Activated T-cell treated with anti-CD3 and anti-CD28 coated beads, Interleukin-2, amount 50 U/mL, for 72 hours (primary cell): Measurements from ENCODE around the gene PID1. TPM values are rescaled to one million over a fixed set of nuclear protein-coding genes. Genes with fewer than 3 reads are reported as not detected.
"Not testable (repeated sequence)": the region's sequence is repeated elsewhere in the genome, so short reads cannot be mapped to it uniquely, and the experiment has no call there.

Source experiments
- ATAC-seq, 2 donors: fragments of 150-1000 bp; cut with Tn5 transposase; replicated peaks in 1 of 2; 2 replicates each; pipeline ENCODE4 v1.10.0; 2021; ENCODE audit warnings: moderate library complexity in 2 of 2, mild to moderate bottlenecking in 1 of 2
- DNase-seq, 2 donors: peaks; one replicate each; pipeline ENCODE4 v3.0.0; 2021 to 2022; ENCODE audit warnings: mixed read lengths in 1 of 2
- H3K27ac Mint-ChIP-seq: one replicate; pipeline ENCODE4 v1.8.0; 2022; ENCODE audit warnings: mild to moderate bottlenecking, moderate library complexity, mixed read lengths
- H3K27me3 Mint-ChIP-seq: one replicate; pipeline ENCODE4 v1.8.0; 2022; ENCODE audit warnings: low read depth, mixed read lengths
- H3K36me3 Mint-ChIP-seq, 2 donors: one replicate each; pipeline ENCODE4 v1.8.0; 2022; ENCODE audit warnings: mixed read lengths in 2 of 2, mild to moderate bottlenecking in 1 of 2; ENCODE audit not compliant: insufficient read depth in 2 of 2
- H3K4me1 Mint-ChIP-seq: one replicate; pipeline ENCODE4 v1.8.0; 2022; ENCODE audit warnings: low read depth, mixed read lengths
- H3K4me3 Mint-ChIP-seq, 2 donors: one replicate each; pipeline ENCODE4 v1.8.0; 2022; ENCODE audit warnings: mild to moderate bottlenecking in 2 of 2, mixed read lengths in 2 of 2, moderate library complexity in 2 of 2
- H3K9me3 Mint-ChIP-seq, 2 donors: one replicate each; pipeline ENCODE4 v1.8.0; 2022; ENCODE audit warnings: mixed read lengths in 2 of 2
- total RNA-seq, 2 donors: library from RNA; stranded (reverse); gene quantifications; one replicate each; pipeline ENCODE4 v1.2.3, GENCODE V29; 2022

PID1 gene
- total RNA-seq, 2 donors from 2014 or later, result not detected

DNA sequence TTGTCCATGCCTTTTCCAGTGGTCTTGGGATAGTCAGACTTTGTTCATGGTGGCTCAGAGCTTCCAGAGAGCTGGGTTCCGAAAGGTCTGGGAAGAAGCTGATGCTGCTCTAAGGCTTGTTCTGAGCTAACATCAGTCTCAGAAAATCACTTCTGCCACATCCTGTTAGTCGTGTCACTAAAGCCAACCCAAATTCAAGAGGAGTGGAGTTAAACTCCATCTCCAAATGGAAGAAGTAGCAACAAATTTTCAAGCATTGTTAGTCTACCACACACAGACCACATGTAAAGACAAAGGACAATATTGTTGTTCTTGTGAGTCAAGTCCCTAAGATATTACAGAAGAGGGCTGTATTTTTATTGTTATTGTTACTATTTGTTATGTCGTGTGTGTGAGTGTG lies 77.8 kb downstream of the PID1 start:
- no peaks in the 10 kb centered on the region for H3K36me3 Mint-ChIP-seq
- no peaks in the 10 kb centered on the region for H3K4me1 Mint-ChIP-seq
- H3K9me3 Mint-ChIP-seq, result peaks cover 0 to under 1% of the 10 kb centered on the region in 2 donors
- ATAC-seq (no peak), DNase-seq (no peak)
- no peaks in the 10 kb centered on the region for H3K27me3 Mint-ChIP-seq
- no peak overlapping the region for H3K27ac Mint-ChIP-seq
- H3K4me3 Mint-ChIP-seq, result no peak overlapping the region

- Mint-ChIP-seq H3K4me3 (no peak overlapping the region), H3K27me3 (no peaks in the 10 kb centered on the region), H3K4me1 (no peaks in the 10 kb centered on the region), H3K27ac (no peak overlapping the region), H3K36me3 (peaks cover 3 to 8% of the 10 kb centered on the region in 2 donors), H3K9me3 (peaks cover 5 to 7% of the 10 kb centered on the region in 2 donors)
- ATAC-seq, result no peak
- DNase-seq, result no peak
Measured at GRCh38 chr2:229191413-229191812, 79.7 kb downstream of the PID1 start.

GRCh38 chr2:229187123-229187522 lies 84.0 kb downstream of the PID1 start:
- ATAC-seq, result not testable (repeated sequence)

DNA sequence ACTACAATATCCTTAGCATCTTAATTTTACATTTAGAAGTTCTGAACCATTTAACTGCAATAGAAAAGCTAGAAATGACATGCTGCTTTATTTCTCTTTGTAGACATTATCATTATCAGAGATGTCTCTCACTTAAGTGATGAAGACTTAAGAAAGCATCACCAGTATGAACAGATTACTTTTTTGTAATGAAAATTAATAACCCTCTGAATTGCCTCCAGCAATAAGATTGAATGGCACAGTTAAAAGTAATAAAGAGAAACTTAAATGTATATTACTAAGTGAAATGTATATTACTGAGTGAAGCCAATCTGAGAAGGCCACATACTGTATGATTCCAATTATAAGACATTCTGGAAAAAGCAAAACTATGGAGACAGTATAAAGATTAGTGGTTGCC lies 89.4 kb downstream of the PID1 start:
- Mint-ChIP-seq H3K4me1 (no peaks in the 10 kb centered on the region), H3K27ac (no peak overlapping the region), H3K36me3 (no peaks in the 10 kb centered on the region), H3K27me3 (no peaks in the 10 kb centered on the region), H3K9me3 (peaks cover 3 to 4% of the 10 kb centered on the region in 2 donors), H3K4me3 (no peak overlapping the region)
- DNase-seq (no peak), ATAC-seq (no peak)

More at GRCh38 chr2:229187123-229187522, 84.0 kb downstream of the PID1 start:
- H3K4me1 Mint-ChIP-seq, DNase-seq, H3K27me3 Mint-ChIP-seq, H3K9me3 Mint-ChIP-seq, H3K36me3 Mint-ChIP-seq, H3K27ac Mint-ChIP-seq, H3K4me3 Mint-ChIP-seq: not testable (repeated sequence)

- H3K27me3 Mint-ChIP-seq, result no peaks in the 10 kb centered on the region
- H3K27ac Mint-ChIP-seq, result no peak overlapping the region
- no peaks in the 10 kb centered on the region for H3K4me1 Mint-ChIP-seq
- DNase-seq, result no peak
- ATAC-seq, result no peak
- peaks cover 3 to 7% of the 10 kb centered on the region in 2 donors for H3K9me3 Mint-ChIP-seq
- H3K4me3 Mint-ChIP-seq, result no peak overlapping the region
- H3K36me3 Mint-ChIP-seq, result no peaks in the 10 kb centered on the region
Measured at GRCh38 chr2:229180658-229181057, 90.4 kb downstream of the PID1 start.

DNA sequence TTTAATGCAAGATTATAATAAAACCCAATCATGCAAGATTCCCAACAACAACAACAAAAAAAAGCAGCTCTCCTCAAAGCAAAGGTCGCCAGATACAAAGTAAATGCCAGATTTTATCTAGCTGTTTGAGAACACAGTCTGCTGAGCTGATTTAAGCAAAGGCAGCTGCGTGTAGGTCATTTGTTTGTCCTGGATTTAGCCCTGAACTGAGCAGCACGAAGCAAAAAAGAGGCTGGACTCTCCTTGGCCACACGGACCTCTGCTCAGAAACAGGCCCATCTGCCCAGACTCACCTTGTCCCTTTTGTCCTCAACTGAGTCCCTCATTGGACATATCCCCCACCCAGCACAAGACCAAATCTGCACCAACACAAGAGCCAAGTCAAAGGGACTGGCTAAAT lies 91.5 kb downstream of the PID1 start:
- H3K27me3 Mint-ChIP-seq, result no peaks in the 10 kb centered on the region
- peaks cover 3 to 7% of the 10 kb centered on the region in 2 donors for H3K9me3 Mint-ChIP-seq
- H3K4me3 Mint-ChIP-seq, result no peak overlapping the region
- ATAC-seq (no peak), DNase-seq (no peak)
- H3K36me3 Mint-ChIP-seq, result no peaks in the 10 kb centered on the region
- no peaks in the 10 kb centered on the region for H3K4me1 Mint-ChIP-seq
- H3K27ac Mint-ChIP-seq, result no peak overlapping the region

GRCh38 chr2:229178706-229179105 lies 92.4 kb downstream of the PID1 start:
- no peaks in the 10 kb centered on the region for H3K36me3 Mint-ChIP-seq
- H3K27ac Mint-ChIP-seq, result no peak overlapping the region
- no peaks in the 10 kb centered on the region for H3K27me3 Mint-ChIP-seq
- no peak for DNase-seq
- H3K4me1 Mint-ChIP-seq, result no peaks in the 10 kb centered on the region
- ATAC-seq, result no peak
- peaks cover 5 to 9% of the 10 kb centered on the region in 2 donors for H3K9me3 Mint-ChIP-seq
- H3K4me3 Mint-ChIP-seq, result no peak overlapping the region

GRCh38 chr2:229178117-229178516 lies 93.0 kb downstream of the PID1 start:
- H3K4me3 Mint-ChIP-seq, result no peak overlapping the region
- no peak overlapping the region for H3K27ac Mint-ChIP-seq
- no peak for ATAC-seq
- no peaks in the 10 kb centered on the region for H3K27me3 Mint-ChIP-seq
- DNase-seq, result no peak
- H3K36me3 Mint-ChIP-seq, result no peaks in the 10 kb centered on the region
- peaks cover 5 to 9% of the 10 kb centered on the region in 2 donors for H3K9me3 Mint-ChIP-seq
- H3K4me1 Mint-ChIP-seq, result no peaks in the 10 kb centered on the region

DNA sequence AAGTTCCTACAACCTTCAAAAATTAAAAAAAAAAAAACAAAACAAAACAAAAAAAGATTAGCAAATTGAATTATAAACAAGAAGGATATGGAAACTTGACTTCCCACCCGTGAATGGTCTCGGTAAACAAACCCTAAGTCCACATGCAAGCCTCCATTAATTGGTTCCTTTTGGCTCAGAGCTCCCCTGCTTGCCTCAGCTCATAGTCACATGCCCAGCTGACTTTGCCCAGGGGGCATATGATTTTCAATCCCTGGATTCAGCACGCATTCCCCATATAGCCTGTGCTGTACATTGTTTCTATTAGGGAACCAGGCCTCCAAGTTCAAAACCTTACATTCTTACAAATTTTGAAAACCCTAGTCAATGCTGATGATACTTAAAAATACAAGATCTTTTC lies 95.0 kb downstream of the PID1 start:
- peaks cover 5 to 9% of the 10 kb centered on the region in 2 donors for H3K9me3 Mint-ChIP-seq
- no peaks in the 10 kb centered on the region for H3K36me3 Mint-ChIP-seq
- no peak overlapping the region for H3K27ac Mint-ChIP-seq
- DNase-seq, result no peak
- no peak for ATAC-seq
- H3K4me1 Mint-ChIP-seq, result no peaks in the 10 kb centered on the region
- H3K27me3 Mint-ChIP-seq, result no peaks in the 10 kb centered on the region
- H3K4me3 Mint-ChIP-seq, result no peak overlapping the region

GRCh38 chr2:229175497-229175863 lies 95.6 kb downstream of the PID1 start:
- no peaks in the 10 kb centered on the region for H3K27me3 Mint-ChIP-seq
- no peaks in the 10 kb centered on the region for H3K36me3 Mint-ChIP-seq
- no peak for ATAC-seq
- peaks cover 5 to 9% of the 10 kb centered on the region in 2 donors for H3K9me3 Mint-ChIP-seq
- no peak overlapping the region for H3K4me3 Mint-ChIP-seq
- no peak overlapping the region for H3K27ac Mint-ChIP-seq
- no peak for DNase-seq
- H3K4me1 Mint-ChIP-seq, result no peaks in the 10 kb centered on the region

DNA sequence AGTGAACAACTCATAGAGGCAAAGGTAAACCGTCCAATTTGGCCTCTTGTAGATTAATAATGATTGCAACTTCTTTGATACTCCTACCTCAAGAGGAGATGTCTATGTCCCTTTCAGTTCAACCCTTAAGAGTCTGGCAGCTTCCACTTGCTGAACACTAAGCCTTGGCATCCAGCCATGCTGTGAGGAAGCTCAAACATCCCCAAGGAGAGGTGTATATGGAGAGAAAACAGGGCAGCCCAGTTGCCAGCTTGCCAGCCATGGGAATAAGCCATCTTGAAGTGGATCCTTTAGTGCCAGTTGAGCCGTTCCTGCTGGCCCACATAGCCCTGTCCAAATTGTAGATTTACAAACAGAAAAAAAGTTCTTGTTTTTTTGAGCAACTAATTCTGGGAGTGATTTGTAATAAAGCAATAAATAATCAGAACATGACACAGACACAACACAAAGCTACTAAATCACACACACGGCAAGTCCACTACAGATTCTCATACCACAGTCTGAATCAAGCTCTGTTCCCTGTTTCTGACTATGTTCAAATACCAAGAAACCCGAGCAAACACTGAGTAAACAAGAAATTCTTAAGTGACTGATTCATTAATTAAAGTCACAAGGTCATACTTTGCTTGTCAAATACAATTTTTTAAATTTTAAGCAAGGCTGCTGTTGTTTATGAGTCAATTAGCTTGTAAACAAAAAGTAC lies 96.1 kb downstream of the PID1 start:
- Mint-ChIP-seq H3K27ac (no peak overlapping the region), H3K4me3 (no peak overlapping the region), H3K27me3 (no peaks in the 10 kb centered on the region), H3K36me3 (no peaks in the 10 kb centered on the region), H3K4me1 (no peaks in the 10 kb centered on the region), H3K9me3 (peaks cover 5 to 9% of the 10 kb centered on the region in 2 donors)
- DNase-seq (no peak), ATAC-seq (no peak)

DNA sequence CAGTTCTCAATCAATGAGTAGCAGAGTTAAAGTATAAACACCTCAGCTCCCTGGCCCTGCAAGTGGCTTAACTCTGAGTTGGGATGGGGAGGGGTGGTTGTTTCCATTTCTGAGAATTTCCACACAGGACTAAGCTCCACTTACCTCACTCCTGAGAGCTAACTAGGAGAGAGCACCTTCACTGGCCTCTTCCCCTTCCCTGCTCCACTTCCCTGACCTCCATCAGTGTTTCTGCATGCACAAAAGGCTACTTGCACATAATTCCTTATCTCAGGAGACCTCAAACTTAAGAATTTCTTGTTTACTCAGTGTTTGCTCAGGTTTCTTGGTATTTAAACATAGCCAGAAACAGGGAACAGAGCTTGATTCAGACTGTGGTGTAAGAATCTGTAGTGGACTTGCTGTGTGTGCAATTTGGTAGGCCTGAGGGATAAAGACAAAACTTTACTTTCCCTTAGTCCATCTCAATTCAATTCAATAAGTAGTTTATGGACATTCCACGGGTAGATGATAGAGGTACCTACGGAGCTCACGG lies 97.2 kb downstream of the PID1 start:
- H3K27ac Mint-ChIP-seq, result no peak overlapping the region
- H3K4me3 Mint-ChIP-seq, result no peak overlapping the region
- H3K27me3 Mint-ChIP-seq, result no peaks in the 10 kb centered on the region
- ATAC-seq, result no peak
- no peak for DNase-seq
- no peaks in the 10 kb centered on the region for H3K4me1 Mint-ChIP-seq
- H3K9me3 Mint-ChIP-seq, result peaks cover 5 to 11% of the 10 kb centered on the region in 2 donors
- H3K36me3 Mint-ChIP-seq, result no peaks in the 10 kb centered on the region

GRCh38 chr2:229170916-229171315 lies 100.2 kb downstream of the PID1 start:
- DNase-seq, result no peak
- H3K27ac Mint-ChIP-seq, result no peak overlapping the region
- no peaks in the 10 kb centered on the region for H3K36me3 Mint-ChIP-seq
- H3K4me1 Mint-ChIP-seq, result no peaks in the 10 kb centered on the region
- H3K4me3 Mint-ChIP-seq, result no peak overlapping the region
- ATAC-seq, result no peak
- peaks cover 2 to 7% of the 10 kb centered on the region in 2 donors for H3K9me3 Mint-ChIP-seq
- no peaks in the 10 kb centered on the region for H3K27me3 Mint-ChIP-seq

GRCh38 chr2:229170171-229170570 lies 100.9 kb downstream of the PID1 start:
- no peak overlapping the region for H3K4me3 Mint-ChIP-seq
- H3K36me3 Mint-ChIP-seq, result no peaks in the 10 kb centered on the region
- H3K27ac Mint-ChIP-seq, result no peak overlapping the region
- no peaks in the 10 kb centered on the region for H3K27me3 Mint-ChIP-seq
- no peak for ATAC-seq
- DNase-seq, result no peak
- no peaks in the 10 kb centered on the region for H3K4me1 Mint-ChIP-seq
- H3K9me3 Mint-ChIP-seq, result peaks cover 2 to 4% of the 10 kb centered on the region in 2 donors
